Measurements from ENCODE around the gene LMX1A.

LMX1A gene

DNA sequence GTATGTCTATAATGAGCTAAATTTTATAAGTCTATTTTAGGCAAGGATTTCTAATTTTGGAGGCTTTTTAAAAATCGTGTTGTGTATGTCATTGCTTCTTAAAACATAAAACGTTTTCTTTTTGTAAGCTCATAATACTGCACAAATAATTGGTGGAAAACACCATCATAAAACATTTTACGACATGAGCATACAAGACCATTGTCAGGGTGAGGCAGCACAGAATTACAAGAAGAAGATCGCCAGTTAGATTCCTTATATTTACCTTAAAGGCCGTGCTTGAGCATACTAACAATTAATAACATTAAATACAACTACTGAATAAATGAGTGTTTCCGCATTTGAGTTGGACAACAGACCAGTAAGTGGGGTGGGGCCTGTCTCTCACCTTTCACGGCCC, 19.1 kb upstream of the LMX1A start:
- Histone ChIP-seq H3K9me3 (ENCODE audit: insufficient read depth, low read depth, low read length) (no peaks in the 10 kb centered on the region), H3K4me3 (ENCODE audit: low read length, poor library complexity, severe bottlenecking) (no peak overlapping the region), H3K4me2 (ENCODE audit: low read depth, low read length, poor library complexity, severe bottlenecking) (peak overlapping the region; percentile 48), H3K9ac (ENCODE audit: low read depth, low read length, poor library complexity, severe bottlenecking) (no peak overlapping the region), H3K79me2 (ENCODE audit: insufficient read depth, low read length) (no peaks in the 10 kb centered on the region), H3K36me3 (ENCODE audit: insufficient read depth, low read length) (no peaks in the 10 kb centered on the region), H3K27me3 (ENCODE audit: insufficient read depth, low read length, poor library complexity, severe bottlenecking) (peaks cover 11% of the 10 kb centered on the region), H3K4me1 (ENCODE audit: insufficient read depth, low read length, poor library complexity, severe bottlenecking) (peaks cover 7% of the 10 kb centered on the region), H3F3A (ENCODE audit: low read depth) (no peaks in the 10 kb centered on the region), H4K20me1 (ENCODE audit: insufficient read depth, low read length, poor library complexity, severe bottlenecking) (no peaks in the 10 kb centered on the region), H3K9me2 (replicated peaks; ENCODE audit: low read depth, low read length) (no peaks in the 10 kb centered on the region), H2AFZ (ENCODE audit: low read length) (no peak overlapping the region)
- TF ChIP-seq EZH2phosphoT487 (IDR thresholded peaks at IDR 0.05; ENCODE audit: borderline replicate concordance): no peak
- no peak for TF ChIP-seq CTCF (conservative IDR thresholded peaks at IDR 0.05; ENCODE audit: low read length)

GRCh38 chr1:165371588-165372225, 15.2 kb upstream of the LMX1A start:
- Histone ChIP-seq H3K27me3 (ENCODE audit: insufficient read depth, low read length, poor library complexity, severe bottlenecking) (peaks cover 10% of the 10 kb centered on the region), H3K9me2 (replicated peaks; ENCODE audit: low read depth, low read length) (no peaks in the 10 kb centered on the region), H2AFZ (ENCODE audit: low read length) (no peak overlapping the region), H3K4me2 (ENCODE audit: low read depth, low read length, poor library complexity, severe bottlenecking) (no peak overlapping the region), H3F3A (ENCODE audit: low read depth) (no peaks in the 10 kb centered on the region), H3K4me1 (ENCODE audit: insufficient read depth, low read length, poor library complexity, severe bottlenecking) (peaks cover 7% of the 10 kb centered on the region), H3K79me2 (ENCODE audit: insufficient read depth, low read length) (no peaks in the 10 kb centered on the region), H3K4me3 (ENCODE audit: low read length, poor library complexity, severe bottlenecking) (no peak overlapping the region), H3K36me3 (ENCODE audit: insufficient read depth, low read length) (no peaks in the 10 kb centered on the region), H3K9me3 (ENCODE audit: insufficient read depth, low read depth, low read length) (no peaks in the 10 kb centered on the region), H4K20me1 (ENCODE audit: insufficient read depth, low read length, poor library complexity, severe bottlenecking) (no peaks in the 10 kb centered on the region), H3K9ac (ENCODE audit: low read depth, low read length, poor library complexity, severe bottlenecking) (no peak overlapping the region)
- TF ChIP-seq CTCF (conservative IDR thresholded peaks at IDR 0.05; ENCODE audit: low read length) (no peak), EZH2phosphoT487 (IDR thresholded peaks at IDR 0.05; ENCODE audit: borderline replicate concordance) (no peak)

- H3K79me2 ChIP-seq (ENCODE audit: insufficient read depth, low read length): no peaks in the 10 kb centered on the region
- H3K4me3 ChIP-seq (ENCODE audit: low read length, poor library complexity, severe bottlenecking): no peak overlapping the region
- H3K36me3 ChIP-seq (ENCODE audit: insufficient read depth, low read length): no peaks in the 10 kb centered on the region
- H3K4me1 ChIP-seq (ENCODE audit: insufficient read depth, low read length, poor library complexity, severe bottlenecking): peaks cover 7% of the 10 kb centered on the region
- no peaks in the 10 kb centered on the region for H3F3A ChIP-seq (ENCODE audit: low read depth)
- TF ChIP-seq EZH2phosphoT487 (IDR thresholded peaks at IDR 0.05; ENCODE audit: borderline replicate concordance): no peak
- TF ChIP-seq CTCF (conservative IDR thresholded peaks at IDR 0.05; ENCODE audit: low read length): peak; percentile 88
- H2AFZ ChIP-seq (ENCODE audit: low read length): no peak overlapping the region
- no peak overlapping the region for H3K9ac ChIP-seq (ENCODE audit: low read depth, low read length, poor library complexity, severe bottlenecking)
- H3K9me3 ChIP-seq (ENCODE audit: insufficient read depth, low read depth, low read length): no peaks in the 10 kb centered on the region
- no peaks in the 10 kb centered on the region for H3K9me2 ChIP-seq (replicated peaks; ENCODE audit: low read depth, low read length)
- no peak overlapping the region for H3K4me2 ChIP-seq (ENCODE audit: low read depth, low read length, poor library complexity, severe bottlenecking)
- H3K27me3 ChIP-seq (ENCODE audit: insufficient read depth, low read length, poor library complexity, severe bottlenecking): no peaks in the 10 kb centered on the region
- no peaks in the 10 kb centered on the region for H4K20me1 ChIP-seq (ENCODE audit: insufficient read depth, low read length, poor library complexity, severe bottlenecking)
Observed at GRCh38 chr1:165369255-165369848, 12.8 kb upstream of the LMX1A start.
